ENCODE data around the gene PHOX2A.

The PHOX2A gene

DNA sequence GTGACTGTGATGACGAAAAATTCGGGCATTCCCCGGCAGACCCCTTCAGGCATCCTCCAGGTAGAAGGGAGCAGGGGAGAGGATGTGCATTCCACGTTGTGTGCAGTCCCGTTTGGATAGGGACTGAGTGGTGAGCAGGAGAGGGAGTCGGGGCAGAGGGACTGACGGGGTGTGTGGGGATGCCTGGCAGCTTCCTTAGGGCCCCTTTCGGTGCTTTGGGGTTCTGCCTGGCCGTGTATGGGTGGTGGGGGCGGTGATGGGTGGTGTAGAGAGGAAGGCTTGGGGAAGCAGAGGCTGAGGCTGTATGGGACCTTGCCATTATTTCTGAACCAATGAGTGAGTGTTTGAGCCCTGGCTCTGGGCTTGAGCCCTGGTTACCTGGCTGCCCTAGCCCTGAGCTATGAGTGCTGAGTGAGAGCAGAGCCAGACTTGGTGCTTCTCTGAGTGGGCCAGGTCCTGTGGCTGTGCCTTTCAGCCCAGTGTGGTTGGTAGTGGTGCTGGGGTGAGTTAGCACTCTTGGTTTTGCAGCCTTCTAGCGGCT is 18.5 kb downstream of the PHOX2A start:
- no peaks in the 10 kb centered on the region for H3K9me3 ChIP-seq (ENCODE audit: insufficient read depth, low read depth, low read length)
- H3K27ac ChIP-seq (ENCODE audit: low read length): no peak overlapping the region
- H3K36me3 ChIP-seq (ENCODE audit: insufficient read depth, low read depth, low read length): peaks cover 40% of the 10 kb centered on the region
- peak overlapping the region; percentile 96; the same call in 1 of the 2 replicates for H3K9ac ChIP-seq (ENCODE audit: low read depth, low read length)
- H3K4me1 ChIP-seq (ENCODE audit: insufficient read depth, low read length): peaks cover 15% of the 10 kb centered on the region
- H3K27me3 ChIP-seq (ENCODE audit: insufficient read depth, low read length): no peaks in the 10 kb centered on the region; the same call in 1 of the 2 replicates
- peak overlapping the region; percentile 97 for H3K4me3 ChIP-seq (ENCODE audit: low read length)

DNA sequence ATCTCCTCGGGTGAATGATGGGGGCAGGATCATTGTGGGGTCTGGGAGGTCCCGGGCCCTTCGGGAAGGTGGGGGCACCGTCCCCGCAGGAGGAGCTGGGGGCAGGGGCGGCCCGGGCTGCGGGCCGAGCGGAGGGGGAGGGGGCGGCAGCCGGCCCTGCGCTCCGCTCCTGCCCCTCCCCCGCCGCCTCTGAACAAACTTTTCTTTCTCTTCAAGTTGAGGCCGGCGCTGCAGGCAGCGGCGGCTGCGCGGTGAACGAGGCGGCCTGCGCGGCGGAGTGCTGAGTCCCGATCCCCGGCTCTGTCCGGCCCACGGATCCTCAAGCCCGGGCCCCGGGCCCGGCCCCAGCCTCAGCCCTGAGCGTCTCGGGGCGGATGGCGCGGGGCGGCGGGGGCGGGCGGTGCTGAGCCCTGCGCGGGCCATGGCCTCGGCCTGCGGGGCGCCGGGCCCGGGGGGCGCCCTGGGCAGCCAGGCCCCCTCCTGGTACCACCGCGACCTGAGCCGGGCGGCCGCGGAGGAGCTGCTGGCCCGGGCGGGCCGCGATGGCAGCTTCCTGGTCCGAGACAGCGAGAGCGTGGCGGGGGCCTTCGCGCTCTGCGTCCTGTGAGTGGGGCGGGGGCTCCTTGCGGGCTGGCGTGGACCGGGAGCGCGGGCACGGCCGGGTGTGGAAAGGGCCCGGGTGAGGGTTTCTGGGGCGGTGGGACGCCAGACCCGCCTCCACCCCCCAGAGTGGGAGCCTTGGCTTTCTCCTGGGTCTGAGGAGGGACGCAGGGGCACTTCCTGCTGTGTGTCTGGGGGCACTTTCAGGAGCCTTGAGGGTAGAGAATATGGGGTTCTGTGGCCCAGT is 19.2 kb downstream of the PHOX2A start, which contains the start of gene INPPL1:
Gene INPPL1, plus strand, starts transcription at position 204 of the 847 bp plus-strand sequence. Its CDS starts 218 bp downstream, at position 422.
- peaks cover 33% of the 10 kb centered on the region for H3K36me3 ChIP-seq (ENCODE audit: insufficient read depth, low read depth, low read length)
- H3K4me3 ChIP-seq (ENCODE audit: low read length): peak within 1 kb of the TSS; percentile 97
- H3K9ac ChIP-seq (ENCODE audit: low read depth, low read length): peak within 1 kb of the TSS; percentile 96; the same call in 1 of the 2 replicates
- H3K9me3 ChIP-seq (ENCODE audit: insufficient read depth, low read depth, low read length): no peaks in the 10 kb centered on the region
- peaks cover 15% of the 10 kb centered on the region for H3K4me1 ChIP-seq (ENCODE audit: insufficient read depth, low read length)
- H3K27ac ChIP-seq (ENCODE audit: low read length): no peak within 1 kb of the TSS
- no peaks in the 10 kb centered on the region; the same call in 1 of the 2 replicates for H3K27me3 ChIP-seq (ENCODE audit: insufficient read depth, low read length)

DNA sequence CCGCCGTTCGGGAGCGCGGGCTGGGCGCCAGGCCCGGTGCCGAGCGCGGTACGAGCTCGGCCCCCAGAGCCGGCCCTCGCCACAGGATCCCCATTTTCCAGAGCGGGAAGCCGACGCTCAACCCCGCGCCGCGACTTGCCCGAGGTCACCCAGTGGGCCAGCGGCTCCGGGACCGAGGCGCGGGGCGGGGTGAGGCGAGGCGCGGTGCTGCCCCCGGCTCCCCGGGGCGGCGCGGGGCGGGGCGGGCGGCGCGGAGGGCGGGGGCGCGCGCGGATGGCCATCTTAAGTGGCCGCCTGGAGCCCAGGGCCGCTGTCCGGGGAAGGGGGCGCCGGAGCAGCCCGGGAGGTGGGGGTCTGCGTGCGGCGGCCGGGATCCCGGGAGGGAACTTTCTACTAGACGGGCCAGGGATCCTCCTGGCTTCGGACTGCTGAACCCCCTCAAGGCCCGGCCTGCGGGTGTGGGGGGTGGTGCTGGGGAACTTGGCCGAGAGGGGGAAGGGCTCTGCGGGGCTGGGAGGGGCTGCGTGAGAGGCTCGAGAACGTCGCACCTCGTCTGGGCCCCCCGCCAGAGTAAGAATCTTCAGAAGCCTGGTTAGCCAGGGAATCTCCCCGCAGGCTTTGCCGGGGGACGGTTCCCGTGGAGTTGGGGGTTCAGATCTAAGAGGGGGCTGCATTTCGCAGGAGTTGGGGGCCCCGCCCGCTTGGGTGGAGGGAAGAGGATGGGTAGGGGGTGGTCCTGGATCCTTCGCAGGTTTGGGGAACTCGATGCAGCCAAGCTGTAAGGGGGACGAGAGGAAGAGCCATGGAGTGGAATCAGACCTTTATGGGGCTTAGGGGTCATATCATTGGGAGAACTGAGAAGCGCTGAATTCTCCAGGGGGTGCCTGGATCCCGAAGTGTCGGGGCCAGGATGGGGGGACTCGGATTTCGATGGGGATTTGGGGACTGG is 20.1 kb downstream of the PHOX2A start:
- H3K9ac ChIP-seq (ENCODE audit: low read depth, low read length): peak overlapping the region; percentile 96
- H3K27ac ChIP-seq (ENCODE audit: low read length): no peak overlapping the region
- peaks cover 15% of the 10 kb centered on the region for H3K4me1 ChIP-seq (ENCODE audit: insufficient read depth, low read length)

DNA sequence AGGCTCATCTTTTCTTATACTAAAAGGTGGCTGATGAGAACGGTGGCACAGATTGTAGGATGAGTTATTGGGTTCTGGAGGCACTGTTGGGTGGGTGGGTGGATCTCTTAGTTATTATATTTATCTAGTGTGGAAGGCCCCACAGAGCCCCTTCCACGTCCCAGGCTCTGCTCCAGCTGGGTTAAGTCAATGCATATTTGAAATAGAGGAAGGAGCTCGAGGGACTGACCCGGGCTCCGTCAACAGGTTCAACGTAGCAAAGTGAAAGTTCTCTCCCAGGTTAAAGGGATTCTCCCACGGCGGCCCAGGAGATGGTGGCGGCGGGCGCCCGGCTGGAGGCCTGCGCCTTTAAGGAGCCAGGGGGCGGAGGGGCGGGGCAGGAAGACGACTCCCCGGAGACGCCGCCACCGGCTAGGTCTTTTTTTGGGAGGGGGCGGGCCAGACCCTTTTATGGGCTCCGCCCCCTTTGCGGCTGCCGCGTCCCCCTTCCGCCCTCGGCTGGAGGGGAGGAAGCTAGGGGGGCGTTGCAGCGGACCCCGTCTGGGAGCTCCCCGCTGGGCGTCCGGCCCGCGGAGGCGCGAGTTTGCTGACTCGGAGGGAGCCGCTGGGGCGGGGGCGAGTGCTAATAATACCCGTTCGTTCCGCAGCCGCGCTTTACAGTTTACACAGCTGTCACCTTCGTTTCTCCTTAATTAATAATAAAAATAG is 20.9 kb downstream of the PHOX2A start:
- Histone ChIP-seq H3K9me3 (ENCODE audit: insufficient read depth, low read depth, low read length) (no peaks in the 10 kb centered on the region), H3K9ac (ENCODE audit: low read depth, low read length) (peak overlapping the region; percentile 72), H3K36me3 (ENCODE audit: insufficient read depth, low read depth, low read length) (peaks cover 16% of the 10 kb centered on the region; the same call in 1 of the 2 replicates), H3K4me1 (ENCODE audit: insufficient read depth, low read length) (peaks cover 15% of the 10 kb centered on the region), H3K4me3 (ENCODE audit: low read length) (peak overlapping the region; percentile 73), H3K27me3 (ENCODE audit: insufficient read depth, low read length) (peaks cover 4% of the 10 kb centered on the region; the same call in 1 of the 2 replicates), H3K27ac (ENCODE audit: low read length) (peak overlapping the region; percentile 72)

More for the DNA sequence above, 20.1 kb downstream of the PHOX2A start:
- Histone ChIP-seq H3K36me3 (ENCODE audit: insufficient read depth, low read depth, low read length) (peaks cover 24% of the 10 kb centered on the region), H3K27me3 (ENCODE audit: insufficient read depth, low read length) (no peaks in the 10 kb centered on the region; the same call in 1 of the 2 replicates), H3K9me3 (ENCODE audit: insufficient read depth, low read depth, low read length) (no peaks in the 10 kb centered on the region), H3K4me3 (ENCODE audit: low read length) (peak overlapping the region; percentile 97)

DNA sequence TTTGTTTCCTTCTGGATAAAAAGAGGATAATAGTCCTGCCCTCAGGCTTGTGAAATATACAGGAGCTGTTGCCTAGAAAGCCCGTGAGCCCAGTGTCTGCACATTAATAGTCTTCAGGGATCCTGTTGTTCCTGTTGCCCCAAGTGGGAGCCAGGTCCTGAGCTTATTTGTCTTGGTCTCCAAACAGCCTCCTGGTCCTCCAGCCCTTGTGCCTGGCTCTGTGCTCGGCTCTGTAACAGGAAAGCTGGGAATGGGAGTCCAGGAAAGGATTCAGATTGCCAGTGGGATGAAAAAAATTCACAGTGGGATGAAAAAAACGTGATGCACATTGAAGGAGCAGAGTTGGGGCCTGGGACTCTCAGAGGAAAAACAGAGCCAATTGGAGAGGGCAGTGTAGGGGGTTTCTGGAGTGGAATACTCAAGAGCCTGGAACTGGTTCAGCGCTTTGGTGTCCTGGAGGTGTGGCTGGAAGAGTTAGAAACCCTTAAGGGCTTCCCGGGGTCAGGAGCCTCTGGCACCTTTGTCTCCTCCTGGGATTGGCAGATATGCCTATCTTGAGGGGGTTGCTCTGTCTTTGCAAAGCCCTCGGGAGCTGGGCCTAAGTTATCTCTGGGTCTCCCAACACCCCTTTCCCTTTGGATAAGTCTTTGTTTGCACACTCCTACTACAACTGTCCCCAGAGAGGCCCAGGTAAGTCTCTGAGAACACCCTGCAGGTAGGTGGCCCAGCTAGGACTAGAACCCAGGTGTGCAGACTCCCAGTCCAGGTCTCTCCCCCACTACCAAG is 21.7 kb downstream of the PHOX2A start:
- peaks cover 15% of the 10 kb centered on the region for H3K4me1 ChIP-seq (ENCODE audit: insufficient read depth, low read length)
- H3K9me3 ChIP-seq (ENCODE audit: insufficient read depth, low read depth, low read length): no peaks in the 10 kb centered on the region
- H3K27ac ChIP-seq (ENCODE audit: low read length): peak overlapping the region; percentile 72
- H3K27me3 ChIP-seq (ENCODE audit: insufficient read depth, low read length): peaks cover 4% of the 10 kb centered on the region; the same call in 1 of the 2 replicates
- peaks cover 10% of the 10 kb centered on the region; the same call in 1 of the 2 replicates for H3K36me3 ChIP-seq (ENCODE audit: insufficient read depth, low read depth, low read length)
- peak overlapping the region; percentile 72; the same call in 1 of the 2 replicates for H3K9ac ChIP-seq (ENCODE audit: low read depth, low read length)
- peak overlapping the region; percentile 73 for H3K4me3 ChIP-seq (ENCODE audit: low read length)

DNA sequence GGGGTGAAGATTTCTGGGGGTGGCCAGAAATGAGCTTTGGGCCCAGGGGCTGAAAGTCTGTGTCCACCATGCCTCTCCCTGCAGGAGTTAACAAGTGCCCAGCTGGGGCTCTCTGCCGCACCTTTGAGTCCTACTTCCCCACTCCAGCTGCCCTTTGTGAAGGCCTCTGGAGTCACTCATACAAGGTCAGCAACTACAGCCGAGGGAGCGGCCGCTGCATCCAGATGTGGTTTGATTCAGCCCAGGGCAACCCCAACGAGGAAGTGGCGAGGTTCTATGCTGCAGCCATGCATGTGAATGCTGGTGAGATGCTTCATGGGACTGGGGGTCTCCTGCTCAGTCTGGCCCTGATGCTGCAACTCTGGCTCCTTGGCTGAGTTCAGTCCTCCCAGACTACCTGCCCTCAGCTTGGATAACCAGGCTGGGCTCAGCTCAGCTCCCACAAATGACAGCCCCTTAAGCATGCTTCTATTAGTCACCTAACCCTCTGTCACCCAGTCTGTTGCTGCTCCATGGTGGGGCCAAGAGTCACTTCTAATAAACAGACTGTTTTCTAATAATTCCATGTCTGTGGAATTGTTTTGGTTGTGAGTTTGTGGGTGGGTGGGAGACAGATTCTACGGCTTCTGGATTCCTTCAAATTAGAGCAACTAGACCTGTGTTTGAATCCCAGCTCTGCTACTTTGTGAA is 22.4 kb downstream of the PHOX2A start:
- Histone ChIP-seq H3K27ac (ENCODE audit: low read length) (no peak overlapping the region), H3K4me3 (ENCODE audit: low read length) (no peak overlapping the region)

DNA sequence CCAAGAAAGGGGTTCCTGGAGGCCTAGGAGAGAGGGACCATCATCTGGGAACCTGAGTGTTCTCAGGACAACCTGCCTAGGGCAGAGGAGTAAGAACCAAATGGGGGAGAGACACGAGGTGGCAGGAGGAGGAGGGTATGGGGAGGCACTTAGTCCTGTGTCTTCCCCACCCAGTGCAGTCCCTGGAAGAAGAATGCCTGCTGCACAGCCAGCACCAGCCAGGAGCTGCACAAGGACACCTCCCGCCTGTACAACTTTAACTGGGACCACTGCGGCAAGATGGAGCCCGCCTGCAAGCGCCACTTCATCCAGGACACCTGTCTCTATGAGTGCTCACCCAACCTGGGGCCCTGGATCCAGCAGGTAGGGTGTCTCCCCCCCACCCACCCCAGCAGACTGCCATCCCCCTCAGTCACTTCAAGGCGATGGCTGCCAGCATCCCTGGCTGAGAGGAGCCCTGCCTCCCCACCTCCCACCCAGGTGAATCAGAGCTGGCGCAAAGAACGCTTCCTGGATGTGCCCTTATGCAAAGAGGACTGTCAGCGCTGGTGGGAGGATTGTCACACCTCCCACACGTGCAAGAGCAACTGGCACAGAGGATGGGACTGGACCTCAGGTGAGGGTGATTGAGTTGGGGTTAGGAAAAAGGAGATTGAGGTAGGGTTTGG is 23.1 kb downstream of the PHOX2A start:
- no peak overlapping the region for H3K4me3 ChIP-seq (ENCODE audit: low read length)
- no peak overlapping the region for H3K9ac ChIP-seq (ENCODE audit: low read depth, low read length)
- H3K27me3 ChIP-seq (ENCODE audit: insufficient read depth, low read length): peaks cover 4% of the 10 kb centered on the region; the same call in 1 of the 2 replicates
- H3K4me1 ChIP-seq (ENCODE audit: insufficient read depth, low read length): peaks cover 13% of the 10 kb centered on the region
- H3K27ac ChIP-seq (ENCODE audit: low read length): no peak overlapping the region
- no peaks in the 10 kb centered on the region for H3K36me3 ChIP-seq (ENCODE audit: insufficient read depth, low read depth, low read length)
- H3K9me3 ChIP-seq (ENCODE audit: insufficient read depth, low read depth, low read length): no peaks in the 10 kb centered on the region

More for the DNA sequence above, 22.4 kb downstream of the PHOX2A start:
- Histone ChIP-seq H3K4me1 (ENCODE audit: insufficient read depth, low read length) (peaks cover 15% of the 10 kb centered on the region), H3K36me3 (ENCODE audit: insufficient read depth, low read depth, low read length) (peaks cover 2% of the 10 kb centered on the region; the same call in 1 of the 2 replicates), H3K9ac (ENCODE audit: low read depth, low read length) (no peak overlapping the region), H3K27me3 (ENCODE audit: insufficient read depth, low read length) (peaks cover 4% of the 10 kb centered on the region; the same call in 1 of the 2 replicates), H3K9me3 (ENCODE audit: insufficient read depth, low read depth, low read length) (no peaks in the 10 kb centered on the region)

DNA sequence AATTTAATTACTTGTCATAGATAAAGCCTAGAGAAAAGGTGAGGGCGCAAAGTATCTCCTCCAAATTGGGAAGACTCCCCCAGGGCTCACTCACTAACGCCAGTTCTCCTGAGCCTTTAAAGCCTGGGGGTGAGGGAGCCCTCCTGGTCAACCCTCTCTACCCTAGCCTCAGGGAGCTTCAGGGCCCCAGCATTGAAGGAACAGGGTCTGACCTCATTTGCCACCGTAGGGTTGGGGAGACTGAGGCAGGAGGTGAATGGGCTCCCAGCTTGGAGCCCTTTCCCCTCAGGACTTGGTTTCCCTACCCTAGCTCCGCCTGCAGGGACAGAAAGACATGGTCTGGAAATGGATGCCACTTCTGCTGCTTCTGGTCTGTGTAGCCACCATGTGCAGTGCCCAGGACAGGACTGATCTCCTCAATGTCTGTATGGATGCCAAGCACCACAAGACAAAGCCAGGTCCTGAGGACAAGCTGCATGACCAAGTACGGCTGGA is 25.7 kb downstream of the PHOX2A start:
- peaks cover 10% of the 10 kb centered on the region for H3K4me1 ChIP-seq (ENCODE audit: insufficient read depth, low read length)
- no peaks in the 10 kb centered on the region for H3K9me3 ChIP-seq (ENCODE audit: insufficient read depth, low read depth, low read length)
- H3K9ac ChIP-seq (ENCODE audit: low read depth, low read length): no peak overlapping the region
- no peaks in the 10 kb centered on the region for H3K36me3 ChIP-seq (ENCODE audit: insufficient read depth, low read depth, low read length)
- no peak overlapping the region for H3K4me3 ChIP-seq (ENCODE audit: low read length)
- H3K27ac ChIP-seq (ENCODE audit: low read length): no peak overlapping the region
- peaks cover 4% of the 10 kb centered on the region; the same call in 1 of the 2 replicates for H3K27me3 ChIP-seq (ENCODE audit: insufficient read depth, low read length)

DNA sequence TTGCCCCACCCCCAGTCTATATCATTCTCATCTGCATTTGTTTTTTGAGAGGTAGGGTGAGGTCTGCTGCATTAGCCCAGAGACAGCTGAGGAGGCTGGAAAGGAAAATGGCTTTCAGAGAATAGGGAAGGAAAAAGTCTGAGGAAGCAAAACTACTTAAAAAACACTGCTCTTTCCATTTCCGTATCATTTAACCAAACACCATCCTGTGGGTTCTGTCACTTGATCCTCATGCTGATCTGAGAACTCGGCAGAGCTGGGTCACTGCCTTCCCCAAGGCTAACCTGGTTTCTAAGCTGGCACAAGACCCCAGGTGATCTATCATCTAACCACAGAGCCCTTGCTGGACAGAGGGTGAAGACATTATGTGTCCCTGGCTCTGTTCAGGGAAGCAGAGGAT is 26.1 kb downstream of the PHOX2A start:
- Histone ChIP-seq H3K9ac (ENCODE audit: low read depth, low read length) (no peak overlapping the region), H3K27ac (ENCODE audit: low read length) (no peak overlapping the region), H3K27me3 (ENCODE audit: insufficient read depth, low read length) (peaks cover 4% of the 10 kb centered on the region; the same call in 1 of the 2 replicates), H3K4me1 (ENCODE audit: insufficient read depth, low read length) (peaks cover 9% of the 10 kb centered on the region), H3K36me3 (ENCODE audit: insufficient read depth, low read depth, low read length) (no peaks in the 10 kb centered on the region), H3K9me3 (ENCODE audit: insufficient read depth, low read depth, low read length) (no peaks in the 10 kb centered on the region), H3K4me3 (ENCODE audit: low read length) (no peak overlapping the region)
